ENCODE data around the gene B4GALT3. TPM values are rescaled to one million over a fixed set of nuclear protein-coding genes. Genes with fewer than 3 reads are reported as not detected.
A peak's percentile ranks its signal among the peaks of the same experiment; 100 is the strongest.

Gene B4GALT3
- total and polyA plus RNA-seq, 9 of the 15 experiments (the other 6 are each of a cell fraction or from before 2014, with no cell fraction given): 31.2 to 103 (median 46.1) TPM

GRCh38 chr1:161165742-161166668 lies 11.3 kb downstream of the B4GALT3 start, which contains the start of gene PPOX (continued):
- TF ChIP-seq MGA (IDR thresholded peaks at IDR 0.05) (peak; percentile 79), DACH1 (IDR thresholded peaks at IDR 0.05; ENCODE audit: partially characterized antibody) (peak; percentile 47), USF1 (CRISPR knock-in tag; IDR thresholded peaks at IDR 0.05) (peak; percentile 89), THAP7 (CRISPR knock-in tag; IDR thresholded peaks at IDR 0.05) (peak; percentile 9; the same call in 1 of the 2 replicates), CEBPZ (IDR thresholded peaks at IDR 0.05; ENCODE audit: borderline replicate concordance, low read depth, low read length) (no peak), BCOR (IDR thresholded peaks at IDR 0.05) (peak; percentile 95), PKNOX1 (IDR thresholded peaks at IDR 0.05) (peak; percentile 80), DPF2 (IDR thresholded peaks at IDR 0.05) (peak; percentile 98)

All from K562 (cell line).